Mesenchymal stem cell (in vitro differentiated cells and primary cell): ENCODE data around the gene GRK4.

Source experiments
- DNase-seq: peaks from one replicate; pipeline ENCODE4 v3.0.0-alpha.2; 2013
- H2AFZ ChIP-seq: one replicate; pipeline ENCODE4 v1.6.1; 2013; ENCODE audit warnings: low read depth, mild to moderate bottlenecking, control low read depth, inconsistent platforms, low read length, moderate library complexity
- H2AK5ac ChIP-seq: 2 replicates; pipeline ENCODE4 v1.6.1; 2013; ENCODE audit warnings: low read length, moderate library complexity, mild to moderate bottlenecking, inconsistent platforms; ENCODE audit not compliant: severe bottlenecking
- H2BK120ac ChIP-seq: one replicate; pipeline ENCODE4 v1.6.1; 2013; ENCODE audit warnings: low read depth, mild to moderate bottlenecking, inconsistent platforms, low read length, moderate library complexity
- H2BK12ac ChIP-seq, 2 experiments: one replicate each; pipeline ENCODE4 v1.6.1; 2013; ENCODE audit warnings: inconsistent platforms in 2 of 2, low read length in 2 of 2, mild to moderate bottlenecking in 2 of 2, moderate library complexity in 2 of 2, control low read depth in 1 of 2
- H2BK15ac ChIP-seq: one replicate; pipeline ENCODE4 v1.6.1; 2013; ENCODE audit warnings: mild to moderate bottlenecking, low read depth, inconsistent platforms; ENCODE audit not compliant: poor library complexity, severe bottlenecking
- H2BK5ac ChIP-seq: 2 replicates; pipeline ENCODE4 v1.6.1; 2013; ENCODE audit warnings: low read depth, mild to moderate bottlenecking, low read length, control low read depth, inconsistent platforms; ENCODE audit not compliant: poor library complexity, severe bottlenecking
- H3K14ac ChIP-seq, 2 experiments: one replicate each; pipeline ENCODE4 v1.6.1; 2013; ENCODE audit warnings: inconsistent platforms in 2 of 2, low read length in 2 of 2, control low read depth in 1 of 2, mild to moderate bottlenecking in 1 of 2, moderate library complexity in 1 of 2
- H3K18ac ChIP-seq, 2 experiments: one replicate each; pipeline ENCODE4 v1.6.1; 2013; ENCODE audit warnings: inconsistent platforms in 2 of 2, low read length in 2 of 2, control low read depth in 1 of 2, low read depth in 1 of 2, mild to moderate bottlenecking in 1 of 2
- H3K23ac ChIP-seq, 2 experiments: one replicate each; pipeline ENCODE4 v1.6.1; 2013; ENCODE audit warnings: inconsistent platforms in 2 of 2, low read length in 2 of 2, mild to moderate bottlenecking in 2 of 2, moderate library complexity in 2 of 2, control low read depth in 1 of 2
- H3K27ac ChIP-seq: 2 replicates; pipeline ENCODE4 v1.5.1; 2013; ENCODE audit warnings: mild to moderate bottlenecking, moderate library complexity, low read length, control low read depth, inconsistent platforms; ENCODE audit not compliant: poor library complexity, severe bottlenecking
- H3K27me3 ChIP-seq, 2 experiments: 2 replicates each; pipeline versions ENCODE4 v1.6.1 to v1.7.0; 2013; ENCODE audit warnings: low read length in 2 of 2, mild to moderate bottlenecking in 2 of 2, moderate library complexity in 2 of 2, control low read depth in 1 of 2, inconsistent platforms in 1 of 2; ENCODE audit not compliant: control insufficient read depth in 1 of 2, insufficient read depth in 1 of 2
- H3K36me3 ChIP-seq, 2 experiments: 2 replicates each; pipeline versions ENCODE4 v1.6.1 to v1.7.0; 2013; ENCODE audit warnings: low read length in 2 of 2, control low read depth in 1 of 2, inconsistent platforms in 1 of 2, low read depth in 1 of 2, mild to moderate bottlenecking in 1 of 2; ENCODE audit not compliant: insufficient read depth in 2 of 2, control insufficient read depth in 1 of 2
- H3K4ac ChIP-seq, 2 experiments: one replicate each; pipeline ENCODE4 v1.6.1; 2013; ENCODE audit warnings: inconsistent platforms in 2 of 2, low read length in 2 of 2, mild to moderate bottlenecking in 2 of 2, moderate library complexity in 2 of 2, control low read depth in 1 of 2, low read depth in 1 of 2
- H3K4me1 ChIP-seq: 2 replicates; pipeline ENCODE4 v1.6.1; 2013; ENCODE audit warnings: low read depth, low read length, control low read depth; ENCODE audit not compliant: control insufficient read depth, insufficient read depth
- H3K4me2 ChIP-seq: 2 replicates; pipeline ENCODE4 v1.6.1; 2013; ENCODE audit warnings: low read length, mild to moderate bottlenecking, inconsistent platforms; ENCODE audit not compliant: poor library complexity, severe bottlenecking
- H3K4me3 ChIP-seq, 2 experiments: 2 replicates each; pipeline versions ENCODE4 v1.5.1 to v1.7.0; 2013; ENCODE audit warnings: low read length in 2 of 2, mild to moderate bottlenecking in 2 of 2, control low read depth in 1 of 2, low read depth in 1 of 2; ENCODE audit not compliant: insufficient read depth in 1 of 2
- H3K79me1 ChIP-seq: replicated peaks from 2 replicates; pipeline ENCODE4 v1.6.1; 2013; ENCODE audit warnings: mild to moderate bottlenecking, control low read depth, low read length, inconsistent platforms; ENCODE audit not compliant: poor library complexity, severe bottlenecking
- H3K9ac ChIP-seq: 2 replicates; pipeline ENCODE4 v1.7.0; 2013; ENCODE audit warnings: mild to moderate bottlenecking, low read length, moderate library complexity
- H3K9me3 ChIP-seq: 2 replicates; pipeline ENCODE4 v1.7.0; 2013; ENCODE audit warnings: mild to moderate bottlenecking, low read length; ENCODE audit not compliant: control insufficient read depth
- H4K8ac ChIP-seq: one replicate; pipeline ENCODE4 v1.6.1; 2013; ENCODE audit warnings: inconsistent platforms, mild to moderate bottlenecking, low read length, moderate library complexity
- H4K91ac ChIP-seq: one replicate; pipeline ENCODE4 v1.6.1; 2013; ENCODE audit warnings: mild to moderate bottlenecking, low read length, inconsistent platforms
- WGBS: methylation state at CpG from one replicate; pipeline ENCODE4 v1.1.7; 2013; ENCODE audit warnings: mixed read lengths; 5-methylcytosine and 5-hydroxymethylcytosine counted together

Gene GRK4

DNA sequence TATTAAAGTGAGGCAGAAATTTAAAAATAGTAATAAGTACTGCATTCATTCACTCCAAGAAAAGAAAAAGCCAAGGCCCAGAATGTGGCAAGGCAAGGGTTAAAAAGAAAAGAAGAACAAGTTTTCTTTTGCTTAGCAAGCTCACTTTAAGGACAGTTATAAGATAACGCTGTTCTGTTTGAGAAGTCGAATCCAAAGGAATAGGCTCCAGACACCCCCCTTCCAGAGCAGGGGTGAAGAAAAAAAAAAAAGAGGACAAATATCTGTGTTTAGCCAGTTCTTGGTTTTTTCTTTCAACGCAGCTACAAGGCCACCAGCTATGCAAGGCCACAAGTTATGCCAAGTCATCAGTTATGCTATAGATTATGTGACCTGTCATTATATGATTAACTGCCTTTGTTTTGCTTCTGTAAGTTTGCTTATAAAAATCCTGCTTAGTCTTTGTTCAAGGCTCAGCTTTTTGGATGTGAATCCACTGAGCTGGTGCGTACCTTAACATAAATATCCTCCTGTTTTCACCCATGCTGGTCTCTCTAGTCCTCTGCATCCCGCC lies 1.4 kb downstream of the GRK4 start:
- 86% methylated on average over 5 of the region's 5 CpGs for WGBS
- Histone ChIP-seq H3K9ac (peak overlapping the region; percentile 97), H3K4me1 (peaks cover 10% of the 10 kb centered on the region), H3K4me2 (no peak overlapping the region), H2AK5ac (no peak overlapping the region), H3K23ac (no peak overlapping the region), H4K91ac (no peak overlapping the region), H3K14ac (no peak overlapping the region), H2BK12ac (no peak overlapping the region), H2AFZ (no peak overlapping the region), H3K18ac (no peak overlapping the region), H3K4ac (no peak overlapping the region), H3K79me1 (peaks cover 5% of the 10 kb centered on the region), H3K4me3 (peak overlapping the region in 1 of 2 experiments; percentile 91), H3K36me3 (peaks cover 3 to 7% of the 10 kb centered on the region in 2 experiments), H2BK5ac (no peak overlapping the region), H3K27ac (no peak overlapping the region), H3K27me3 (no peaks in the 10 kb centered on the region), H3K9me3 (no peaks in the 10 kb centered on the region), H2BK15ac (no peak overlapping the region), H4K8ac (no peak overlapping the region), H2BK120ac (no peak overlapping the region)
- no peak for DNase-seq

DNA sequence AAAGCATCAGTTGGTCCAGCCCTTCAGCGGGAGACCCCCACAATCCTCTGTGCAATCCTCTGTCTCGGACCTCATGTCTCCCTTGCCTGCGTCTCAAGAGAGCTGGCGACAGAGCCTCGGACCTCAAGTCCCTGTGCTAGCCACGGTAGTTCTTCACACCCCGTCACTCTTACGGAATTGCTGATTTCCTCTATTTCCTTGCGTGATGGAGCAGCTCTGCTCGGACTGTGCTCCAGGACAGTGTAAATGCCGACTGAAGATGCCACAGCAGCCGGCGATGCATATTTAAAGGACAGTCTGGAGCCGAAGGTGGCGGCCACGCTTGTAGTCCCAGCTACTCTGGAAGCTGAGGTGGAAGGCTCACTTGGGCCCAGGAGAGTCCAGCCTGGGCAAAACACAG lies 1.9 kb downstream of the GRK4 start:
- Histone ChIP-seq H2AFZ (no peak overlapping the region), H2BK15ac (no peak overlapping the region), H4K8ac (no peak overlapping the region), H3K4me3 (no peak overlapping the region), H3K9ac (peak overlapping the region; percentile 97), H2BK120ac (no peak overlapping the region), H4K91ac (no peak overlapping the region), H3K4me1 (peaks cover 10% of the 10 kb centered on the region), H3K27me3 (no peaks in the 10 kb centered on the region), H3K4me2 (no peak overlapping the region), H3K23ac (no peak overlapping the region), H3K79me1 (peaks cover 5% of the 10 kb centered on the region), H3K14ac (no peak overlapping the region), H2AK5ac (no peak overlapping the region), H3K9me3 (no peaks in the 10 kb centered on the region), H2BK5ac (no peak overlapping the region), H2BK12ac (no peak overlapping the region), H3K27ac (no peak overlapping the region), H3K36me3 (peaks cover 3 to 7% of the 10 kb centered on the region in 2 experiments), H3K4ac (no peak overlapping the region), H3K18ac (no peak overlapping the region)
- DNase-seq: no peak
- 93% methylated on average over 16 of the region's 16 CpGs for WGBS

GRCh38 chr4:2968381-2968780 lies 5.0 kb downstream of the GRK4 start:
- H3K36me3 ChIP-seq: peaks cover 4 to 8% of the 10 kb centered on the region in 2 experiments
- H4K8ac ChIP-seq: no peak overlapping the region
- H2BK15ac ChIP-seq: no peak overlapping the region
- H2BK12ac ChIP-seq: no peak overlapping the region
- peaks cover 3% of the 10 kb centered on the region for H3K4me1 ChIP-seq
- H3K4ac ChIP-seq: no peak overlapping the region
- no peak overlapping the region for H2BK120ac ChIP-seq
- H2AFZ ChIP-seq: no peak overlapping the region
- no peak overlapping the region for H3K4me2 ChIP-seq
- H3K27me3 ChIP-seq: no peaks in the 10 kb centered on the region
- no peak overlapping the region for H3K14ac ChIP-seq
- H3K9me3 ChIP-seq: no peaks in the 10 kb centered on the region
- 78% methylated on average over 3 of the region's 3 CpGs for WGBS
- H3K4me3 ChIP-seq: no peak overlapping the region
- no peak overlapping the region for H2BK5ac ChIP-seq
- no peak for DNase-seq
- no peak overlapping the region for H3K23ac ChIP-seq
- no peak overlapping the region for H3K18ac ChIP-seq
- no peak overlapping the region for H3K9ac ChIP-seq
- no peak overlapping the region for H3K27ac ChIP-seq
- peaks cover 5% of the 10 kb centered on the region for H3K79me1 ChIP-seq
- H4K91ac ChIP-seq: no peak overlapping the region
- no peak overlapping the region for H2AK5ac ChIP-seq

DNA sequence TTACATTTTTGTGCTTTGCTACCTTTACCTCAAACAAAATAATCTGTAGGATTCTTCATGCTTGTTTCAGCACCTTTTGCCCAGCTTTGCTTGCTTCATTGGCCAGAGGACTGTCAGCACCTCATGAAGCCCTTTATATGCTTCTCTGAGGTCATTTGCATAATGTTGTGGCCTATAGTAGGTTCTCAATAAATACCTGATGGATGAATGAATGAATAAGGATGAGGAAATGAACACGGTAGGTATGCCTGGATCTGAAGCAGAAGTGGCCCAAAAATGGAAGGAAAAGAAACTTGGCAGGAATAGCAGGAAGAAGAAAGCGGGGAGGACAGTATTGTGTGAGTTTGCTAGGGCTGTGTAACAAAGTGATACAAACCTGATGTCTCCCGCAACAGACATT lies 7.9 kb downstream of the GRK4 start:
- Histone ChIP-seq H3K23ac (no peak overlapping the region), H3K14ac (no peak overlapping the region), H3K27ac (no peak overlapping the region), H3K4ac (no peak overlapping the region), H3K27me3 (no peaks in the 10 kb centered on the region), H3K79me1 (no peaks in the 10 kb centered on the region), H2AK5ac (no peak overlapping the region), H4K91ac (no peak overlapping the region), H3K4me3 (no peak overlapping the region), H3K9ac (no peak overlapping the region), H2BK15ac (no peak overlapping the region), H3K18ac (no peak overlapping the region), H3K4me2 (no peak overlapping the region), H2BK12ac (no peak overlapping the region), H3K4me1 (no peaks in the 10 kb centered on the region), H2BK5ac (no peak overlapping the region), H4K8ac (no peak overlapping the region), H3K9me3 (no peaks in the 10 kb centered on the region), H2BK120ac (no peak overlapping the region), H2AFZ (no peak overlapping the region), H3K36me3 (peaks cover 4 to 7% of the 10 kb centered on the region in 2 experiments)
- WGBS: 96% methylated on average over 3 of the region's 3 CpGs
- DNase-seq: no peak
